CD14-positive monocyte (primary cell): ENCODE measurements around the gene DCUN1D5. TPM values are rescaled to one million over a fixed set of nuclear protein-coding genes. Genes with fewer than 3 reads are reported as not detected.

Experiments
- DNase-seq, 3 donors: peaks; one replicate each; pipeline ENCODE4 v3.0.0-alpha.2; 2011 to 2022
- H2AFZ ChIP-seq: 2 replicates; pipeline ENCODE4 v1.6.0; 2012; ENCODE audit warnings: mild to moderate bottlenecking, low read depth, low read length, inconsistent platforms; ENCODE audit not compliant: insufficient read depth, poor library complexity, severe bottlenecking
- H3K27ac ChIP-seq, 2 donors: 1 replicate in 1 of 2; 2 replicates in 1 of 2; pipeline ENCODE4 v1.5.1; 2012 to 2013; ENCODE audit warnings: low read length in 2 of 2, control low read depth in 1 of 2, inconsistent platforms in 1 of 2, low read depth in 1 of 2, mild to moderate bottlenecking in 1 of 2
- H3K27me3 ChIP-seq, 2 donors: one replicate each; pipeline versions ENCODE4 v1.6.0 to v1.6.1; 2011 to 2013; ENCODE audit warnings: low read length in 2 of 2; ENCODE audit not compliant: control insufficient read depth in 2 of 2, insufficient read depth in 2 of 2
- H3K36me3 ChIP-seq, 2 donors: replicated peaks in 1 of 2; 1 replicate in 1 of 2; 2 replicates in 1 of 2; pipeline versions ENCODE4 v1.5.1 to v1.6.1; 2012 to 2013; ENCODE audit warnings: low read length in 2 of 2, control low read depth in 1 of 2, inconsistent platforms in 1 of 2, mild to moderate bottlenecking in 1 of 2; ENCODE audit not compliant: insufficient read depth in 2 of 2, control insufficient read depth in 1 of 2
- H3K4me1 ChIP-seq, 2 donors: 1 replicate in 1 of 2; 2 replicates in 1 of 2; pipeline versions ENCODE4 v1.5.1 to v1.6.1; 2012 to 2013; ENCODE audit warnings: low read length in 2 of 2, control low read depth in 1 of 2, inconsistent platforms in 1 of 2, mild to moderate bottlenecking in 1 of 2, moderate library complexity in 1 of 2; ENCODE audit not compliant: insufficient read depth in 2 of 2, control insufficient read depth in 1 of 2
- H3K4me2 ChIP-seq: replicated peaks from 2 replicates; pipeline ENCODE3; 2012; ENCODE audit warnings: low read length, moderate library complexity, mild to moderate bottlenecking; ENCODE audit not compliant: poor library complexity, severe bottlenecking; ENCODE audit errors: extremely low read depth
- H3K4me3 ChIP-seq, 3 experiments: fragments of 200-600 bp in 1 of 3; sonication (generic) in 1 of 3; replicated peaks in 1 of 3; 1 replicate in 2 of 3; 2 replicates in 1 of 3; pipeline ENCODE4 v1.5.1; 2011 to 2013; ENCODE audit warnings: low read length in 3 of 3, mild to moderate bottlenecking in 3 of 3, control low read depth in 2 of 3, low read depth in 2 of 3, inconsistent platforms in 1 of 3, moderate library complexity in 1 of 3
- H3K79me2 ChIP-seq: 2 replicates; pipeline ENCODE4 v1.6.0; 2012; ENCODE audit warnings: mild to moderate bottlenecking, control low read depth, inconsistent platforms, low read length, moderate library complexity; ENCODE audit not compliant: insufficient read depth
- H3K9ac ChIP-seq: 2 replicates; pipeline ENCODE4 v1.6.0; 2017; ENCODE audit warnings: low read length, mild to moderate bottlenecking; ENCODE audit not compliant: insufficient read depth, poor library complexity, severe bottlenecking
- H3K9me3 ChIP-seq, 2 donors: replicated peaks in 1 of 2; 1 replicate in 1 of 2; 2 replicates in 1 of 2; pipeline versions ENCODE4 v1.5.1 to v1.6.1; 2012 to 2013; ENCODE audit warnings: low read length in 2 of 2, control low read depth in 1 of 2; ENCODE audit not compliant: control insufficient read depth in 1 of 2, insufficient read depth in 1 of 2
- H4K20me1 ChIP-seq: 2 replicates; pipeline ENCODE4 v1.6.0; 2012; ENCODE audit warnings: mild to moderate bottlenecking, low read length, control low read depth, moderate library complexity; ENCODE audit not compliant: insufficient read depth
- H3K27ac Mint-ChIP-seq, 7 donors: one replicate each; pipeline ENCODE4 v1.8.0; 2020; ENCODE audit warnings: mild to moderate bottlenecking in 7 of 7, mixed read lengths in 7 of 7, moderate library complexity in 6 of 7, inconsistent platforms in 2 of 7
- H3K27me3 Mint-ChIP-seq, 3 donors: one replicate each; pipeline ENCODE4 v1.8.0; 2021 to 2022; ENCODE audit warnings: low read depth in 3 of 3, mild to moderate bottlenecking in 3 of 3, mixed read lengths in 3 of 3, moderate library complexity in 3 of 3, inconsistent platforms in 1 of 3
- H3K36me3 Mint-ChIP-seq, 2 donors: one replicate each; pipeline ENCODE4 v1.8.0; 2020; ENCODE audit warnings: mixed read lengths in 2 of 2, inconsistent platforms in 1 of 2, mild to moderate bottlenecking in 1 of 2
- H3K4me1 Mint-ChIP-seq: one replicate; pipeline ENCODE4 v1.8.0; 2020; ENCODE audit warnings: mild to moderate bottlenecking, mixed read lengths
- H3K4me3 Mint-ChIP-seq, 2 donors: one replicate each; pipeline ENCODE4 v1.8.0; 2020; ENCODE audit warnings: mild to moderate bottlenecking in 2 of 2, mixed read lengths in 2 of 2, moderate library complexity in 1 of 2
- H3K9me3 Mint-ChIP-seq, 7 donors: one replicate each; pipeline ENCODE4 v1.8.0; 2020 to 2022; ENCODE audit warnings: mixed read lengths in 7 of 7, mild to moderate bottlenecking in 6 of 7, moderate library complexity in 6 of 7, inconsistent platforms in 2 of 7
- WGBS: methylation state at CpG from one replicate; pipeline ENCODE4 v1.1.5; 2013; ENCODE audit warnings: missing lambda C conversion rate; ENCODE audit not compliant: insufficient coverage; 5-methylcytosine and 5-hydroxymethylcytosine counted together
- intact Hi-C, 2 donors: fragments of 100-400 bp; cut with micrococcal nuclease; formaldehyde crosslinking; loops; one replicate each; pipeline versions ENCODE4 v1.15.0 to v1.15.1; 2023
- polyA plus RNA-seq, 3 donors: library from polyadenylated mRNA; depleted of rRNA in 1 of 3; unstranded in 2 of 3; stranded (reverse) in 1 of 3; fragments of 300-500 nt in 2 of 3; fragments of >200 nt in 1 of 3; fragmentation: Illumina TruSeq in 2 of 3; gene quantifications; 1 replicate in 2 of 3; 2 replicates in 1 of 3; pipeline ENCODE4 v1.2.3, GENCODE V29; 2012 to 2021
- TF ChIP-seq, protein P1 (sequence below): fragments of 200-600 bp; IDR thresholded peaks from one replicate; pipeline ENCODE4 v1.8.0; 2022; ENCODE audit warnings: antibody characterized with exemption, mild to moderate bottlenecking

The DCUN1D5 gene
- polyA plus RNA-seq, 3 donors = 7.8 to 20.3 (median 19.5) TPM

DNA sequence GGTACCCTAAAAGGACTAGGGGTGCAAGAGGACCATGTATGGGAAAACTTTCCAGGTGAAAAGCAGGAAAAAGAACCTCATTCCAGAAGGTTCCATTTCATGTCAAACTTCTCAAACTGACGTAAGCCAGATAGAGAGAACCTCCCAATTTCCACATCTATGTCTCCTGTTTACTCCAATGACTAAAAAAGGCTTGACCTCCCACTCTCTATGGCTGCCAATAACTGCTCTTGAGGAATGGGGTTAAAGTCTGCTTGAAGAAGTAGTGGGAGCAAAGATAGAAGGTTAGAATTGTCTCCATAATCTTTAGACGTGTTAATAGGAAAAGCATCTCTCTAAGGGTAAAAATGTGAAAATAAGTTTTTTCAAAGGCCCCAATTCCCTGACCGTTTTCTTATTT, 38.0 kb downstream of the DCUN1D5 start:
- Mint-ChIP-seq H3K9me3 (no peaks in the 10 kb centered on the region), H3K4me3 (no peak overlapping the region), H3K4me1 (no peaks in the 10 kb centered on the region), H3K36me3 (peaks cover 8 to 11% of the 10 kb centered on the region in 2 donors), H3K27me3 (no peaks in the 10 kb centered on the region), H3K27ac (no peak overlapping the region)
- Histone ChIP-seq H3K4me1 (no peaks in the 10 kb centered on the region), H2AFZ (no peak overlapping the region), H3K27me3 (no peaks in the 10 kb centered on the region), H3K9me3 (no peaks in the 10 kb centered on the region), H3K36me3 (peaks cover 0 to 2% of the 10 kb centered on the region in 2 donors), H3K79me2 (no peaks in the 10 kb centered on the region), H3K4me3 (no peak overlapping the region), H4K20me1 (no peaks in the 10 kb centered on the region), H3K27ac (no peak overlapping the region), H3K4me2 (no peak overlapping the region), H3K9ac (no peak overlapping the region)
- no CpG with 5 or more reads among the region's 3 CpGs for WGBS
- intact Hi-C loops = no loop called here
- TF ChIP-seq, protein P1, sequence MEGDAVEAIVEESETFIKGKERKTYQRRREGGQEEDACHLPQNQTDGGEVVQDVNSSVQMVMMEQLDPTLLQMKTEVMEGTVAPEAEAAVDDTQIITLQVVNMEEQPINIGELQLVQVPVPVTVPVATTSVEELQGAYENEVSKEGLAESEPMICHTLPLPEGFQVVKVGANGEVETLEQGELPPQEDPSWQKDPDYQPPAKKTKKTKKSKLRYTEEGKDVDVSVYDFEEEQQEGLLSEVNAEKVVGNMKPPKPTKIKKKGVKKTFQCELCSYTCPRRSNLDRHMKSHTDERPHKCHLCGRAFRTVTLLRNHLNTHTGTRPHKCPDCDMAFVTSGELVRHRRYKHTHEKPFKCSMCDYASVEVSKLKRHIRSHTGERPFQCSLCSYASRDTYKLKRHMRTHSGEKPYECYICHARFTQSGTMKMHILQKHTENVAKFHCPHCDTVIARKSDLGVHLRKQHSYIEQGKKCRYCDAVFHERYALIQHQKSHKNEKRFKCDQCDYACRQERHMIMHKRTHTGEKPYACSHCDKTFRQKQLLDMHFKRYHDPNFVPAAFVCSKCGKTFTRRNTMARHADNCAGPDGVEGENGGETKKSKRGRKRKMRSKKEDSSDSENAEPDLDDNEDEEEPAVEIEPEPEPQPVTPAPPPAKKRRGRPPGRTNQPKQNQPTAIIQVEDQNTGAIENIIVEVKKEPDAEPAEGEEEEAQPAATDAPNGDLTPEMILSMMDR = no peak
- no peak for DNase-seq

DNA sequence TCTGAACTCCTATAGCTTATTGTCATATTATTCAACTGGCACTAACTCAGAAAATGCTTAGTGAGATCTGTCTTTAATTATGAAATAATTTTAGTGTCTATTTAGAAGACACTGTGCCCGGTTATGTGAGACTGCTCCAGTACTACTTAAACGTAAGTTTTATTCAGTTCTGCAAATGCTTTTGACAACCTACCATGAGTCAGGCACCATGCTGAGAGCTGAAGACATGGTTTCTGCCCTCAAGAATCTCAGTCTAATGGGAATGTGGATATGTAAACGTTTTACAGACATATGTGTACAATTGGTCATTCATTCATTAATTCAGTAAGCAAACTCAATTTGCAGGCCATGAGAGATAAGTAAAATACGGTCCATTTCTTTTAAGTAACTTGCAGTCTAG, 40.0 kb downstream of the DCUN1D5 start:
- Mint-ChIP-seq H3K4me3 (no peak overlapping the region), H3K27me3 (no peaks in the 10 kb centered on the region), H3K4me1 (peaks cover 10% of the 10 kb centered on the region), H3K9me3 (no peaks in the 10 kb centered on the region), H3K27ac (no peak overlapping the region), H3K36me3 (peaks cover 1 to 2% of the 10 kb centered on the region in 2 donors)
- WGBS = 92% methylated on average over 2 of the region's 4 CpGs
- Histone ChIP-seq H3K79me2 (no peaks in the 10 kb centered on the region), H3K4me1 (no peaks in the 10 kb centered on the region), H3K4me2 (no peak overlapping the region), H3K27ac (no peak overlapping the region), H2AFZ (no peak overlapping the region), H3K9me3 (no peaks in the 10 kb centered on the region), H3K9ac (no peak overlapping the region), H3K27me3 (no peaks in the 10 kb centered on the region), H4K20me1 (no peaks in the 10 kb centered on the region), H3K4me3 (no peak overlapping the region), H3K36me3 (peaks cover 0 to under 1% of the 10 kb centered on the region in 2 donors)
- TF ChIP-seq, protein P1 = no peak
- intact Hi-C loops = no loop called here
- no peak for DNase-seq
